Stimulated activated CD8-positive, alpha-beta memory T cell treated with anti-CD3 and anti-CD28 coated beads, Interleukin-15, amount 100 ng/mL, for 4 hours (primary cell): ENCODE data around the gene MAN1A1.
"Not testable (repeated sequence)": the region's sequence is repeated elsewhere in the genome, so short reads cannot be mapped to it uniquely, and the experiment has no call there.

Experiments used
- DNase-seq, 2 donors: peaks; one replicate each; pipeline ENCODE4 v3.0.0-alpha.2; 2020; ENCODE audit warnings: low read depth in 2 of 2

Gene MAN1A1

DNA sequence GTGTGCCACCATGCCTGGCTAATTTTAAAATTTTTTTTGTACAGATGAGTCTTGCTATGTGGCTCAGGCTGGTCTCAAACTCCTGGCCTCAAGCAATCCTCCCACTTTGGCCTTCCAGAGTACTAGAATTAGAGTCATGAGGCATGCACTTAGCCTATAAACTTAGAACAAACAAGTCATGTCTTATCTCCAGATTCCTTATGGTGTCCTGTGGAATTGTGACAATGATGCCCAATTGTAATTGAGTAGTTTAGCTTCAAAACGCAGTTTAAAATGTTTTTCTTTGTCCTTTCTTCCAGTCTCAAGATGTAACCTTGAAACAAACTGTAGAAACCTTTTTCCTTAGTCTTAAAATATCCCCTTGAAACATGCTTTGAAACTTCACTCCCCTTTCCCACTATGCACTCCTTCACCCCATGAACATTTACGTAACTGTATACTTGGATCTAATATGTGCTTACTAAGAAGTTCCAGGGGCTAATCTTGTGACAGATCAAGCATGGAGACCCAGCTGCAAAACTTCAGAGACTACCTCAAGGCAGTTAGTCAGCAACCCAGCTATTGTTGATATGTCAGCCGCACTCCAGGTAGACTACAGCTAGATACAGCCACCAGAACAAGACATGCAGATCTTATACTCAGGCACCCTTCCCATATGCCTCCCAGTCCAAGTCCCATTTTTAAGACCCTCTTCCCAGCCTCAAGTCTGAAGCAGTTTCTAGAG is 46.2 kb downstream of the MAN1A1 start:
- no peak for DNase-seq

- no peak for DNase-seq
These were observed 48.1 kb downstream of the MAN1A1 start for GRCh38 chr6:119301429-119301828.

DNA sequence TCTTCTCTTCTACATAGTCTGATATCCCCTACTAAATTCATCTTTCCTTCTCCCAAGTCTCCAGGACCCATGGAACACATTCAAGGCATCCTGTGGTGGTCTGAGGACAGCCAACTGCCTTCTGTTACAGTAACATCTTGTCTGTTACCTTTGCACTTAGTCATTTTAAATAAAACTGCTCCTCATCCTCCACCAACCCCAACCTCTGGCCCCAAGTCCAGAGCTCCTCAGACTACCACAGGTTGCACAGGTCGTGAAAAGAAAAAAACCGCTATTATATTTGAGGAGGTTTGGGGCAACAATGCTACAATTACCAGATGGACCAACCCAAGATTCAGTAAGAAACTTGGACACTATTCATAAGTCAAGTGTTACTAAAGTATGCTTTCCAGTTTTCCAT is 49.9 kb downstream of the MAN1A1 start:
- no peak for DNase-seq

GRCh38 chr6:119297049-119297448 is 52.5 kb downstream of the MAN1A1 start:
- no peak for DNase-seq

GRCh38 chr6:119296036-119297035 is 53.2 kb downstream of the MAN1A1 start:
- no peak for DNase-seq

DNA sequence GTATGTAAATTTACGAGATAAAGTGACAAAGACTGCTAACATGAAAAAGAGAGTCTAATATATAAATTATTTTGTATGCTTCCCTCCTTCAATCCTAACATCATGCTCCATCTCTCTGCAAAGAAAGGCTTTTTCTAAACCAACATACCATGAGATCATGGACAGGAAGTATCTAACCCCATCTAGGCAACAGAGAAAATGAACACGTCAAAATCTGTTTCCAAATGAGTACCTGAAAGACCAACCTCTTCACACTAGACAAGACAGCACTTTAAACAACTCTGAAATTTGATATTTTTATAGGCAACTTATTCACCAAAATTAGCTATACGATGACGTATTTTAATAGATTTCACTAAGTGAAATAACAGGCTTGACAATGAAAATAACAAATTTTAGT is 54.6 kb downstream of the MAN1A1 start:
- DNase-seq: no peak

DNA sequence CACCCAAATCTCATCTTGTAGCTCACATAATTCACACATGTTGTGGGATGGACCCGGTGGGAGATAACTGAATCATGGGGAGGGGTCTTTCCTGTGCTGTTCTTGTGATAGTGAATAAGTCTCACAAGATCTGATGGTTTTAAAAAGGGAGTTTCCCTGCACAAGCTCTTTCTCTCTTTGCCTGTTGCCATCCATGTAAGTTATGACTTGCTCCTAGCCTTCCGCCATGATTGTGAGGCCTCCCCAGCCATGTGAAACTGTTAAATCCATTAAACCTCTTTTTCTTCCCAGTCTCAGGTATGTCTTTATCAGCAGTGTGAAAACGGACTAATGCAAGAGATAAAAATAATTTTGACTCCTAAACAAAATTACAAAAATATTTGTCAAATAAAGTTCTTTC is 58.5 kb downstream of the MAN1A1 start:
- not testable (repeated sequence) for DNase-seq

DNA sequence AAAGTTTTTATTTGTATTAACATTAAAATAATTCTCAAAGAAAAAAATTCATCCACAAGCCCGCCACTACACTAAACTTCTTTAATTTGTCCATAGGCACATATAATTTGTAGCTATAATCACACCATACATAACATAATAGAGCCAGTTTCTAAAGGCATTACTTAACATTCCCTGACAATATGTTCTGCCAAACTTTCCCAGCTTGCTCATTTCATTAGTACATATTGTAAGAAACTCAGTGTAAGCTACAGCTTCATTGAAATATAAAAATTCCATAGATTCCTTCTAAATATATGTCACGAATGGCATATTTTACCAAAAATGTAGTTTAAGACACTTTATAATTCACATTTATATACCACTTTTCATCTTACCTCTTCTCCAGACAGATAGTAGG is 59.3 kb downstream of the MAN1A1 start:
- no peak for DNase-seq

GRCh38 chr6:119289651-119290050 is 59.9 kb downstream of the MAN1A1 start:
- DNase-seq: no peak

DNA sequence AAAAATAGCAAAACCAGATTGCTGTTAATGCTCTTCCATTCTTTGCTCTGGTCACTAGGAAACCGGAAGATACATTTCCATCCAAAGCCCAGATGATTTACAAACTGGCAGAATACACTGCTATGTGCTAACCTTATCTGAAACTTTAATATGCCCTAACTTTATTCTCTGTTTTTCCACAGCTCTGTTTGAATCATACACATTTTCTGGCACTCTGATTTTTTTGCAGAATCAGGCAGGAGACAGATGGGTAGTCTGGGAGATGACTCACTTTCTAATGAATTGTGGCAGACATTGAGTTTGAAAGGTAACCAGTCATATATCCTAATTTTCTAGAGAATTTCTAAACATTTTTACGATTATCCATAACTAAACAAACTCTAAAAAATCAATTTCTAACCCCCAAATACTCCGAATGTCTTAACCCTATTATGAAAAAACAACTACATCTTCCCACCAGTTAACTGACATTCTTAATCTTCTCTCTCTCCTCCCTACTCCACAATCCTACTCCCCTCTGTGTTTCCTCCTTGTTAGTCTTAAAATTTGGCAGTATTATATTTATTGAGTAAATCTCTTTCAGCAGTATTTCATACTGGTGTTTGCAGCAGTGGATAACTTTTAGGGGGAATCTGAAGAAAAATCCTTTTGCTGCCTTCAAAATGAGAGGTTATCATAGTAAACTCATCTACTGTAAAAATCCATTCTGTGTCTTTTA is 63.5 kb downstream of the MAN1A1 start:
- no peak for DNase-seq

- DNase-seq: no peak
These were observed 64.6 kb downstream of the MAN1A1 start for GRCh38 chr6:119284861-119285521.

GRCh38 chr6:119283979-119284545 is 65.5 kb downstream of the MAN1A1 start:
- DNase-seq: no peak

DNA sequence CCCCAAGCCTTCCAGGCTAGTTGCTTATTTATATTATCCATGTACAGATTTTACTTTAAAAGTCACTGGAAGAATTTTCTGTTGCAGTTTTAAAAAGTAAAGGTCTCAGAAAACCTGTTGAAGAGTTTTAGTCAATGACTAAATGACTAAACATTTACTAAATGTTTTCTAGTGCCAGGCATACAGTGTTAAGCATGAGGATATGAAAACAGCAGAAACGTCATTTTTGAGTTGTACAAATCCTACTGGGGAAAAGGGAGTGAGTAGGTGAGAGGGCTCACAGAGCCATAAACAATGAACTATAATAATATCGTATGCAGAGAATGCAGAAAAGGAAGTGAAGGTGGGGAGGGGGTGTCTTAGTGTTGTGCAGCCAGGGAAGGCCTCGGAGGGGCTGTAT is 66.3 kb downstream of the MAN1A1 start:
- no peak for DNase-seq

GRCh38 chr6:119280668-119281067 is 68.9 kb downstream of the MAN1A1 start:
- no peak for DNase-seq

DNA sequence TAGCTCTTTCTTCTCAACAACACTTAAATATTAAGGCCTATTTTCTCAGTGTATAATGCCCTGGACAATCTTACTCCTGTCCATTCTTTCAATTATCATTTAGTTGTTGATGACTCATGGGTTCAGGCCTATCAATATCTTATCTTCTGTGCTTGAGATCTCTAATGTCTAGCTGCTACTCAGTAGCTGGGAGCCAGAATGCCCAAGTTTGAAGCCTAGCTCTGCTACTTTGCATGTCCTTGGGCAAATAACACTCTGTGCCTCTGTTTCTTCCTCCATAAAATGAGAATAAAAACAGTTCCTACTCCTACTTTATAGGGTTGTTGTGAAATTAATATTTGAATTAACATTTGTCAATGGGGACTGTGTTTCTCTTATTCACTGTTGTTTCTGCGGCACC is 69.5 kb downstream of the MAN1A1 start:
- DNase-seq: no peak

DNA sequence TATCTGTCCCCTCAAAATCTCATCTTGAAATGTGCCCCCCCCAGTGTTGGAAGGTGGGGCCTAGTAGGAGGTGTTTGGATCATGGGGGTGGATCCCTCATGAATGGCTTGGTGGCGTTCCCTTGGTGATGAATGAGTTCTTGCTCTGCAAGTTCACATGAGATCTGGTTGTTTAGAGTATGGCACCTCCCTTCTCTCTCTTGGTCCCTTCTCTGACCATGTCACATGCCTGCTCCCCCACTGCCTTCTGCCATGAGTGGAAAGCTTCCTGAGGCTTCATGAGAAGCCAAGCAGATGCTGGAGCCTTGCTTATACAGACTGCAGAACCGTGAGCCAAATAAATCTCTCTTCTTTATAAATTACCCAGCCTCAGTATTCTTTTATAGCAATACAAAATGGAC is 70.9 kb downstream of the MAN1A1 start:
- no peak for DNase-seq

DNA sequence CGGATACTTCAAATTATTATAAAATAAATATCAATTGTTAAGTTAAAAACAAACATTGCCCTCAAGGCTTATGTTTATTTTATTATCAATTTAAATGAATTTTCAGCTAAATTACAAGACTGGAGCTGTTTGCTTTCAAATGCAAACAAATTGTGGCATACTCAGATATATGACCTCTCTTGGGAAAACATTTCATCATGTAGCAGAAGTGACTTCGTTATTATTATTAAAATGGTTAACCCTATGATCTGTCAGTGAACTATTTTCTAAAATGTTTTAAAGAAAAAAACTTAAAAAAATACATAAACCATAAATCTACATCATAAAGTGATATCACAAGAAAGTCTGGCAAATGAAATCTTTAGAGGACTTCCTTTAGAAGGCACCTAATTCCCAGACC is 72.5 kb downstream of the MAN1A1 start:
- no peak for DNase-seq

DNA sequence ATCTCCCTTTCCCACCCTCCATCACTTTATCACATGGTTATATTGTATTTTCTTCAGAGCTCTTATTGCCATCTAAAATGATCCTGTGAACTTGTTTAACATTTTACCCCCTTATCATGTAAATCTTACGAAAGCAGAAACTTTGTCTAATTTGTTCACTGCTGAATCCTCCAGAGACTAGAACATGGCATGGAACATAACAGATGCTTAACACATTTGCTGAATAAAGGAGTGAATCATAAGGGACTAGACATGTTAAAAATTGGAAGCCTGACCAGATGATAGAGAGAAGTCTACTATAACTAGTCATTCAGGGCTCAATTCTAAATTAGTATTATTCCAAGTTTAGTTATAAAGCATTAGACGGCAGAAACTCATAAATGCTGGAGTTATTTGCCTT is 73.3 kb downstream of the MAN1A1 start:
- no peak for DNase-seq

DNA sequence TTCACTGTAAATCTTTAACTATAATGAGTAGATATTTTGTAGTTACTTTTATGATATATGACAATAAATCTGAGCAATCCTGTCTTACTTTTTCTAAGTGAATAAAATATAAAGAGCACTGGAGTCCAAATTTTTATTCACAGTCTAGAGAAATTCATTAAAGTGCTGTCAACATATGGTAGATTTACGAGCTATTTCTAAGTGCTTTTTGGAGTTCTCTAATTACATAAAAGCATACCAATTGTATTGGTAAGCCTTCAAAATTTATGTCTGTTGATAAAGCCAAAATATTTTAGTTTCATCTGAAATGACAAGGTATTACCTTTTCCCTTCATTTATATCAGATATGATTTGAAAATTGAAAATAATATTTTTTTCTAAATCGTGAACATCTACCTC is 75.4 kb downstream of the MAN1A1 start:
- DNase-seq: no peak

- no peak for DNase-seq
These were observed 76.0 kb downstream of the MAN1A1 start for GRCh38 chr6:119273272-119274196.
